HTR-8/SVneo (cell line): ENCODE data around the gene IQSEC1.
"Not testable (repeated sequence)": the region's sequence is repeated elsewhere in the genome, so short reads cannot be mapped to it uniquely, and the experiment has no call there.

Experiments used
- DNase-seq: peaks from one replicate; pipeline ENCODE4 v3.0.0; 2011; ENCODE audit warnings: low spot score, mixed read lengths; ENCODE audit not compliant: insufficient read length
- FAIRE-seq: peaks from 2 replicates; lab custom pipeline; 2011; peaks lifted over from hg19 to GRCh38; lab: Jason Lieb, UNC

IQSEC1 gene

GRCh38 chr3:12869035-12869621 is 204.1 kb downstream of the IQSEC1 start:
- no peak for DNase-seq
- no peak for FAIRE-seq

GRCh38 chr3:12868039-12869034 is 204.9 kb downstream of the IQSEC1 start:
- DNase-seq: peak; percentile 80
- peak; percentile 86 for FAIRE-seq

- FAIRE-seq (no peak), DNase-seq (no peak)
Observed at GRCh38 chr3:12866836-12867235, 206.4 kb downstream of the IQSEC1 start.

GRCh38 chr3:12865271-12865670 is 208.0 kb downstream of the IQSEC1 start:
- no peak for FAIRE-seq
- DNase-seq: no peak

- no peak for FAIRE-seq
- DNase-seq: no peak
Observed at GRCh38 chr3:12862387-12862786, 210.8 kb downstream of the IQSEC1 start.

- FAIRE-seq (no peak), DNase-seq (no peak)
Observed at GRCh38 chr3:12861611-12862010, 211.6 kb downstream of the IQSEC1 start.

- no peak for FAIRE-seq
- DNase-seq: no peak
Observed at GRCh38 chr3:12859840-12860239, 213.4 kb downstream of the IQSEC1 start.

GRCh38 chr3:12856626-12857025 is 216.6 kb downstream of the IQSEC1 start:
- no peak for FAIRE-seq
- DNase-seq: no peak

GRCh38 chr3:12854565-12854964 is 218.7 kb downstream of the IQSEC1 start:
- DNase-seq (no peak), FAIRE-seq (no peak)

GRCh38 chr3:12853847-12854246 is 219.4 kb downstream of the IQSEC1 start:
- DNase-seq, FAIRE-seq: not testable (repeated sequence)

GRCh38 chr3:12852201-12852600 is 221.0 kb downstream of the IQSEC1 start:
- FAIRE-seq: no peak
- no peak for DNase-seq
